Suppressor macrophage treated with lipopolysaccharide for 1 hour (primary cell): ENCODE results near the gene CLCF1.
A peak's percentile ranks its signal among the peaks of the same experiment; 100 is the strongest.

Experiments
- DNase-seq, 3 donors: peaks; one replicate each; pipeline ENCODE4 v3.0.0-alpha.2; 2020 to 2022

CLCF1 gene

DNA sequence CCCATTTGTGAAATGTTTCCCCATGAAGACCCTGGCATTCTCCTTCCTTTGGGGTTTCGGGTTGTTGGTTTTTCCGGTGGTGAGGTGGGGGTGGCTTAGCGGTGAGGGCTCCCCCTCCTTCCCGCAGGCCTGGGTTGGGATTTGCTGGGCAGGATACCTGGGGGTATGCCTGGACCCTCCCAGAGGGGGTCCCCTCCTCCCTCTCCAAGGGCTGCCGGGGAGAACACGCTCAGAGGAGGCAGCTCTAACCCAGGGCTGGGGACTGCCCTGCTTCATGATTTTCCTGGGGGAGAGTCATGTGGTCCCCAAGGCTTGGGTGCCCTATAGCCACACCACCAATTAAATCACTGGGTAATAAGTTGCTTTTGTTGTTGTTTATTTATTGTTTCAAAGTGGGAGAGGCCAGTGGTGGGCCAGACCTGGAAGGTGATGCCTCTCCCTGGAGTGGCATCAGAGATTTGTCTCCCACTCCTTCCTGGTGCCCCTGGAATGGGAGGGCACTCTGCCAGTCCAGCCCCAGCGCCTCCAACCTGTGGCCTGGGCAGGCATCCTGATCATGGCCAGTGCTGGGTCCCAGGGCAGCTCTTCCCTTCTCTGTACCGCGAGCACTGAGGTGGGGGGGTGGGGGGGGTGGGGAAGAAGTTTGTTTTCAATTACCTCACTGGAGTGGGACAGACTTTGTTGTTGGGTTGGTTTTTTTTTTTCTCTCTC, 1.3 kb upstream of the CLCF1 start:
- DNase-seq, result peak in 1 of 3 donors; percentile 34

DNA sequence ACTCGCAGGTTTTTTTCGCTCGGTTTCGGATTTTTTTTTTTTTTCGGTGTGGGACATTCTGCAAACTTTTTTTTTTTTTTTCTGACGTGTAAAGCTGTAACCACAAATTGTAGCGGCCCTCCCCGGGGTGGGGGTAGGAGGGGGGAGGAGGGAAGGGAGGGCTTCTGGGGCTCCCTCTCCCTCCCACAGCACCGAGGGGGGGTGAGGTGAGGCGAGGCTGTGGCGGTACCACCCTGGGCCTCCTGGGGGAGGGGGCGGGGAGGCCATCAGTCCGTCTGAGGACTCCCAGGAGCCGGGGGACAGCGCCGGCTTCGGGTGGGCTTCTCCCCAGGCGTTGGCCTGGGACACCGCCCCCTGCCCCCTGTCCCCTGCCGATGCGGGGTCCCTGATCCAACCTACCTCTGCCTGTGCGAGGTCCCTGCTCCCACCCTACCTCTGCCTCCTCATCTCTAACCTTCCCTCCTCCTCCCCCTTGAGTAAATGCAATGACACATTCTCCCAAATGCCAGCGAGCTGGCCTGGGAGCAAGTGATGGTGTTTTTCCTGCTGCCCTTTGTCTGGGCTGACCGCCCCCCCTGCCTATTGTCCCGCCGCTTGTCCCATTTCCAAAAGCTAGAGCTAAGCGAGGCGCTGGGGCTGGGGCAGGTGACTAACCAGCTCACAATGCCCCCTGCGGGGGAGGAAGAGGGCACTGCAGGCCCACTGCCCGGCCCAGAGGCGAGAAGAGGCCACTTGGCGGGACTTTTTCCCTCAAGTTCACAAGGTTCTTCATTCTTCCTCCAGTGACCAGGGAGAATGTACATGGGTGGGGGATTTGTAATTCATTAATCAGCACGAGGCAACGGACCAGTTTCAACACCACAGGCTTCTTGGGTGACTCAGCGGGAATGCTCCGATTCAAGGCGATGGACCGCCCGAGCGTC, 511 bp upstream of the CLCF1 start:
- DNase-seq, result peak; percentile 96 to 99 (median 98)

- DNase-seq, result peak in 2 of 3 donors; percentile 31 to 52
These were observed 941 bp downstream of the CLCF1 start for GRCh38 chr11:67372321-67372992.

DNA sequence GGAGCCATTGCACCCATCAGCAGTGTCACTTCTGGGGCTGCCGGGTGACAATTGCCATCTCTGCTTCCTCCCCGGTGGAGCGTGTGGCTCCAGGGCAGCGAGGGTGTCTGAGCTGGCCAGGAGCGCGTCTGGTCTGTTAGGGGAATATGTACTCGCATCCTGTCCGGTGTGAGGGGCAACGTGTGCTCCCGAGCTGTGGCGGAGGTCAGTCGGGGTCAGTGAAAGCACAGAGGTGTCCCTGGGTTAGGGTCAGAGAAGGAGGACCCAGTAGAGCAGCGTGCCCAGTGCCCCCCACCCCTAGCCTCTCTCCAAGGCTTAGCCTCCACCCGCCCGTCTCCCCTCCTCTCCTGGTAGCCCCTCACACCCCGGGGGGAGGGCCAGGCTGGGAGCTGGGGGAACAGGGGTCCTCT, 1.5 kb downstream of the CLCF1 start:
- DNase-seq, result no peak

- DNase-seq, result peak; percentile 53 to 65 (median 54)
These were observed 2.0 kb downstream of the CLCF1 start for GRCh38 chr11:67371189-67371910.

- DNase-seq, result no peak
These were observed 2.9 kb downstream of the CLCF1 start for GRCh38 chr11:67370351-67371076.

DNA sequence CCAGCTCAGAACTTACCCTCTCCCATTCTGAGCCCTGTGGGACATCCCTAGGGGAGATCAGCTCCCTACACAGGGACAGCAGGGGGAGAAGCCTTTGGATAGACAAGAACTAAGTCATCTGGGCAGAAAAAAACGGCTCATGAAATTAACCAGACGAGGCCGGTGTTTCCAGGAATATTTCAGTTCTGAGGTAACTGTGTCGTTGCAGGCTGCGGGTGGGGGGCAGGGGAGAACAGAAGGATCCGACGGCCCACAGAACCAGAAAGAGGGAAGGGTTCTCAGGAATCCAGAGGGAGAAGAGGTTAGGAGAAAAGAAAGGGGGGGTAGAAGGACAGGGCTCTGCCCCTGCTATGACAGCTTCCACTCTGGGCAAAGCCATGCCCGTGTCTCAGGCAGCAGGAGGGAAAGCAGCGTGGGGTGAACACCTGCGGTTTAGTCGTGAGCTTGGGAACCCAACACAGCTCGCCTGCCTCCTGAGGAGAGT, 3.6 kb downstream of the CLCF1 start:
- DNase-seq, result no peak

DNA sequence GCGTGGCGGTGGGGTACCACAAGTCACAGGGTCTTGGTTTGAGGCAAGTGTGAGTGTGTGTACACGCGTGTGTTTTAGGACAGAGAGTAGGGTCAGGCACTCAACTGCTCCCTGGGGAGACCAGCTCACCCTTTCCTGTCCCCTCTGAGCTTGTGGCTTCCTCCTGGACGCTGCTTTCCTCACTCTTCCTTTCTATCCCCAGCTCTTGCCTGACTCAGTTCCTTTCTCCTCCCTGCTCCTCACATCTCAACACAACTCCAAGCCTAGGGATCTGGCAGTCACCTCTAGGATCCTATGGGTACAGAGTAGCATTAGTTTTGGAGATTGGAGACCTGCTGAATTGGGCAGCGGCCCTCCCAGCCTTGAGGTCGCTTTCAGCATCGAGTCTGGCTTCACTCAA, 4.1 kb downstream of the CLCF1 start:
- no peak for DNase-seq

DNA sequence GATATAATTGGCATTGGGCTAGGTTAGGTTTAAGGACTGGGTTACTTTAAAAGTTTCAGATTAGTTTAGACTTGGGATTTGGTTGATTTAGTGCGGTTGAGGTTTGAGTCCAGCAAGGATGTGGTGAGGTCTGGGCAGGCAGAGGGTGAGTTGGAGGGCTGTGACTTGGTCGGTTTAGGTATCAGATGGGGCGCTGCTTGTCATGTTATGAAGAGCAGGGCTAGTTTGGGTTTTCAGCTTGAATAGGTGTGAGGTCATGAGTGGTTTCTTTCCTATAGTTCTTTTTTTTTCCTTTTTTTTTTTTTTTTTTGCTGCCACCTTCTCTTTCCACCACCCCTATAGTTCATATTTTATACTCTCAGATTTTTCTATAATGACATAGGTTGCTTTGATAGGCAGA, 4.8 kb downstream of the CLCF1 start:
- DNase-seq, result no peak

- no peak for DNase-seq
These were observed 5.6 kb downstream of the CLCF1 start for GRCh38 chr11:67367761-67368227.

- peak in 1 of 3 donors; percentile 29 for DNase-seq
These were observed 6.2 kb downstream of the CLCF1 start for GRCh38 chr11:67366961-67367760.

- DNase-seq, result no peak
These were observed 6.9 kb downstream of the CLCF1 start for GRCh38 chr11:67366546-67366945.

GRCh38 chr11:67365736-67366444, 7.5 kb downstream of the CLCF1 start:
- no peak for DNase-seq

- no peak for DNase-seq
These were observed 8.3 kb downstream of the CLCF1 start for GRCh38 chr11:67364783-67365722.

- DNase-seq, result no peak
These were observed 9.2 kb downstream of the CLCF1 start for GRCh38 chr11:67364169-67364568.

GRCh38 chr11:67357831-67358670, 15.3 kb downstream of the CLCF1 start:
- no peak for DNase-seq

GRCh38 chr11:67356864-67357561, 16.4 kb downstream of the CLCF1 start:
- peak; percentile 94 to 98 (median 96) for DNase-seq
